H9 (cell line): Measurements from ENCODE around the gene PHKA2. TPM values are rescaled to one million over a fixed set of nuclear protein-coding genes. Genes with fewer than 3 reads are reported as not detected.

Experiments
- DNase-seq: peaks from one replicate; pipeline ENCODE4 v3.0.0-alpha.2; 2017
- H2AFZ ChIP-seq: one replicate; pipeline ENCODE4 v1.6.1; 2013; ENCODE audit warnings: mild to moderate bottlenecking, low read length, control low read depth, moderate library complexity
- H2AK5ac ChIP-seq: 2 replicates; pipeline ENCODE4 v1.6.1; 2013; ENCODE audit warnings: low read length, control low read depth, mixed read lengths; ENCODE audit not compliant: insufficient read length
- H2BK120ac ChIP-seq: one replicate; pipeline ENCODE4 v1.6.1; 2013; ENCODE audit warnings: low read depth, mild to moderate bottlenecking, low read length, control low read depth, inconsistent platforms; ENCODE audit not compliant: poor library complexity, severe bottlenecking
- H2BK12ac ChIP-seq: 2 replicates; pipeline ENCODE4 v1.6.1; 2013; ENCODE audit warnings: low read length, control low read depth, mixed read lengths, low read depth; ENCODE audit not compliant: insufficient read length
- H2BK15ac ChIP-seq: 2 replicates; pipeline ENCODE4 v1.6.1; 2013; ENCODE audit warnings: low read depth, low read length, control low read depth
- H2BK20ac ChIP-seq: one replicate; pipeline ENCODE4 v1.6.1; 2013; ENCODE audit warnings: low read depth, mild to moderate bottlenecking, low read length, control low read depth, inconsistent platforms; ENCODE audit not compliant: poor library complexity, severe bottlenecking
- H2BK5ac ChIP-seq: 2 replicates; pipeline ENCODE4 v1.6.1; 2013; ENCODE audit warnings: low read length, control low read depth, mixed read lengths; ENCODE audit not compliant: insufficient read length
- H3K14ac ChIP-seq: 2 replicates; pipeline ENCODE4 v1.6.1; 2013; ENCODE audit warnings: low read length, control low read depth; ENCODE audit not compliant: insufficient read depth
- H3K18ac ChIP-seq: 2 replicates; pipeline ENCODE4 v1.6.1; 2013; ENCODE audit warnings: low read depth, mild to moderate bottlenecking, mixed read lengths, low read length, control low read depth; ENCODE audit not compliant: insufficient read length
- H3K23ac ChIP-seq: 2 replicates; pipeline ENCODE4 v1.6.1; 2013; ENCODE audit warnings: low read length, control low read depth, mixed read lengths, low read depth; ENCODE audit not compliant: insufficient read length
- H3K23me2 ChIP-seq: 2 replicates; pipeline ENCODE4 v1.6.1; 2013; ENCODE audit warnings: low read depth, mild to moderate bottlenecking, mixed read lengths, low read length, control low read depth; ENCODE audit not compliant: insufficient read length, poor library complexity, severe bottlenecking
- H3K27ac ChIP-seq: 2 replicates; pipeline ENCODE4 v1.5.1; 2013; ENCODE audit warnings: low read length, control low read depth, mixed read lengths, low read depth; ENCODE audit not compliant: insufficient read length
- H3K27me3 ChIP-seq: 2 replicates; pipeline ENCODE4 v1.6.1; 2013; ENCODE audit warnings: low read length, control low read depth, inconsistent platforms; ENCODE audit not compliant: insufficient read depth
- H3K4ac ChIP-seq: 2 replicates; pipeline ENCODE4 v1.6.1; 2013; ENCODE audit warnings: low read depth, mild to moderate bottlenecking, control low read depth, inconsistent platforms, low read length, moderate library complexity
- H3K4me1 ChIP-seq: 2 replicates; pipeline ENCODE4 v1.6.1; 2013; ENCODE audit warnings: low read length, control low read depth, inconsistent platforms; ENCODE audit not compliant: insufficient read depth
- H3K4me2 ChIP-seq: 2 replicates; pipeline ENCODE4 v1.6.1; 2013; ENCODE audit warnings: low read length, control low read depth, mixed read lengths; ENCODE audit not compliant: insufficient read length, insufficient read depth
- H3K56ac ChIP-seq: 2 replicates; pipeline ENCODE4 v1.6.1; 2013; ENCODE audit warnings: low read depth, mild to moderate bottlenecking, mixed read lengths, low read length, control low read depth; ENCODE audit not compliant: insufficient read length
- H3K79me1 ChIP-seq: 2 replicates; pipeline ENCODE4 v1.6.1; 2013; ENCODE audit warnings: low read depth, mild to moderate bottlenecking, moderate library complexity, low read length, control low read depth, inconsistent platforms; ENCODE audit not compliant: insufficient read depth, poor library complexity, severe bottlenecking
- H3K79me2 ChIP-seq: 2 replicates; pipeline ENCODE4 v1.6.1; 2013; ENCODE audit warnings: low read length, control low read depth, inconsistent platforms; ENCODE audit not compliant: insufficient read depth
- H3K9ac ChIP-seq: 2 replicates; pipeline ENCODE4 v1.6.1; 2013; ENCODE audit warnings: low read length, control low read depth, mixed read lengths; ENCODE audit not compliant: insufficient read length; ENCODE audit errors: extremely low read depth
- H3K9me3 ChIP-seq: one replicate; pipeline ENCODE4 v1.6.1; 2013; ENCODE audit warnings: low read depth, low read length, inconsistent platforms; ENCODE audit not compliant: control insufficient read depth
- H3T11ph ChIP-seq: one replicate; pipeline ENCODE4 v1.6.1; 2013; ENCODE audit warnings: mild to moderate bottlenecking, low read length, control low read depth, inconsistent platforms
- H4K20me1 ChIP-seq: one replicate; pipeline ENCODE4 v1.6.1; 2013; ENCODE audit not compliant: control insufficient read depth, insufficient read length, insufficient read depth
- H4K5ac ChIP-seq: 2 replicates; pipeline ENCODE4 v1.6.1; 2013; ENCODE audit warnings: low read depth, mild to moderate bottlenecking, mixed read lengths, low read length, control low read depth; ENCODE audit not compliant: insufficient read length
- H4K8ac ChIP-seq: replicated peaks from 2 replicates; pipeline ENCODE4 v1.6.1; 2013; ENCODE audit warnings: low read length, control low read depth, mixed read lengths, low read depth; ENCODE audit not compliant: insufficient read length
- H4K91ac ChIP-seq: 2 replicates; pipeline ENCODE4 v1.6.1; 2013; ENCODE audit warnings: low read depth, mild to moderate bottlenecking, moderate library complexity, mixed read lengths, low read length, control low read depth; ENCODE audit not compliant: insufficient read length
- H3K27ac Mint-ChIP-seq, 3 experiments: 2 replicates in 2 of 3; 3 replicates in 1 of 3; pipeline ENCODE4 v1.8.0; 2020 to 2021; ENCODE audit warnings: mixed read lengths in 3 of 3, mild to moderate bottlenecking in 1 of 3, moderate library complexity in 1 of 3
- H3K27me3 Mint-ChIP-seq: 2 replicates; pipeline ENCODE4 v1.8.0; 2021; ENCODE audit warnings: low read depth, mild to moderate bottlenecking, moderate library complexity, mixed read lengths
- H3K36me3 Mint-ChIP-seq, 3 experiments: 2 replicates in 2 of 3; 3 replicates in 1 of 3; pipeline ENCODE4 v1.8.0; 2020 to 2021; ENCODE audit warnings: low read depth in 3 of 3, mixed read lengths in 3 of 3; ENCODE audit not compliant: insufficient read depth in 1 of 3
- H3K4me1 Mint-ChIP-seq, 2 experiments: 2 replicates each; pipeline ENCODE4 v1.8.0; 2020; ENCODE audit warnings: mixed read lengths in 2 of 2
- H3K4me3 Mint-ChIP-seq, 2 experiments: 2 replicates in 1 of 2; 3 replicates in 1 of 2; pipeline ENCODE4 v1.8.0; 2020 to 2021; ENCODE audit warnings: mild to moderate bottlenecking in 2 of 2, mixed read lengths in 2 of 2, moderate library complexity in 1 of 2
- H3K9me3 Mint-ChIP-seq, 2 experiments: 2 replicates in 1 of 2; 3 replicates in 1 of 2; pipeline ENCODE4 v1.8.0; 2020; ENCODE audit warnings: mild to moderate bottlenecking in 2 of 2, mixed read lengths in 2 of 2, moderate library complexity in 1 of 2
- WGBS: extraction: QIAGEN DNeasy Blood & Tissue Kit; methylation state at CpG from one replicate; pipeline ENCODE4 v1.1.7; 2013; ENCODE audit warnings: missing lambda C conversion rate, low lambda C conversion rate, mixed read lengths; ENCODE audit not compliant: insufficient read length; ENCODE audit errors: extremely low coverage; 5-methylcytosine and 5-hydroxymethylcytosine counted together
- total RNA-seq: library from RNA; stranded (reverse); gene quantifications from 2 replicates; pipeline ENCODE4 v1.2.1, GENCODE V29; 2021
- TF ChIP-seq, protein P1 (sequence below): fragments of 200-600 bp; sonication (generic); conservative IDR thresholded peaks from 3 replicates; pipeline ENCODE4 v1.8.0; 2021; ENCODE audit warnings: antibody characterized with exemption, mild to moderate bottlenecking

The PHKA2 gene
- total RNA-seq, 1 experiment from 2014 or later: 24.2 TPM

DNA sequence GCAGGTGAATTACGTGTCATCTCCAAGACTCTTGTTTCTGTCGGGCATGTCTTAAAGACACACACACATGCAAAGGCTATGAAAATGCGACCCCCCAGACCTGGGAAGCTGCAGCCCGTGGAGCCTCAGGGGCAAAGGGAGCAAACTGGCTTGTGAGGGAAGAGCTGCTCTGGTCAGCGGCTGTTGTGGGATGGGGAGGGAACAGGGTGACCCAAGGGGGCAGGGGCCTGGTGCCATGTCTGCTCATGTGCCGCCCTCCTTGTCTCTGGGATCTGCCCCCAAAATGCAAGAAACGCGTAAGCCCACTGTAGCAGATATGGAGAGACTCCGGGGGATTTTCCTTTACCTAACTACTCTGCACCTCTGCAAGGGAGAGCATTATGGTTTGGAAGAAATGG lies 92.4 kb downstream of the PHKA2 start:
- Histone ChIP-seq H4K8ac (no peak overlapping the region), H3K9ac (no peak overlapping the region), H3K9me3 (peaks cover 32% of the 10 kb centered on the region), H4K20me1 (no peaks in the 10 kb centered on the region), H3K23me2 (peaks cover 3% of the 10 kb centered on the region), H2BK15ac (no peak overlapping the region), H2BK120ac (no peak overlapping the region), H3K4ac (no peak overlapping the region), H2BK12ac (no peak overlapping the region), H3K4me1 (no peaks in the 10 kb centered on the region), H3K4me2 (no peak overlapping the region), H2AK5ac (no peak overlapping the region), H3K56ac (no peak overlapping the region), H3K79me1 (no peaks in the 10 kb centered on the region), H3K27me3 (no peaks in the 10 kb centered on the region), H3K18ac (no peak overlapping the region), H3K27ac (no peak overlapping the region), H2AFZ (no peak overlapping the region), H4K5ac (no peak overlapping the region), H4K91ac (no peak overlapping the region), H3K79me2 (no peaks in the 10 kb centered on the region), H3T11ph (no peak overlapping the region), H2BK20ac (no peak overlapping the region), H3K23ac (no peak overlapping the region), H3K14ac (no peak overlapping the region), H2BK5ac (no peak overlapping the region)
- no peak for DNase-seq
- H3K27ac Mint-ChIP-seq: no peak overlapping the region
- peaks cover 4 to 29% (median 8%) of the 10 kb centered on the region in 3 experiments; a peak in 5 of 7 replicates for H3K36me3 Mint-ChIP-seq
- H3K27me3 Mint-ChIP-seq: peaks cover 11% of the 10 kb centered on the region
- H3K9me3 Mint-ChIP-seq: peaks cover 72 to 73% of the 10 kb centered on the region in 2 experiments
- no peak overlapping the region for H3K4me3 Mint-ChIP-seq
- H3K4me1 Mint-ChIP-seq: peaks cover 10 to 15% of the 10 kb centered on the region in 2 experiments
- no CpG with 5 or more reads among the region's 9 CpGs for WGBS
- TF ChIP-seq, protein P1, sequence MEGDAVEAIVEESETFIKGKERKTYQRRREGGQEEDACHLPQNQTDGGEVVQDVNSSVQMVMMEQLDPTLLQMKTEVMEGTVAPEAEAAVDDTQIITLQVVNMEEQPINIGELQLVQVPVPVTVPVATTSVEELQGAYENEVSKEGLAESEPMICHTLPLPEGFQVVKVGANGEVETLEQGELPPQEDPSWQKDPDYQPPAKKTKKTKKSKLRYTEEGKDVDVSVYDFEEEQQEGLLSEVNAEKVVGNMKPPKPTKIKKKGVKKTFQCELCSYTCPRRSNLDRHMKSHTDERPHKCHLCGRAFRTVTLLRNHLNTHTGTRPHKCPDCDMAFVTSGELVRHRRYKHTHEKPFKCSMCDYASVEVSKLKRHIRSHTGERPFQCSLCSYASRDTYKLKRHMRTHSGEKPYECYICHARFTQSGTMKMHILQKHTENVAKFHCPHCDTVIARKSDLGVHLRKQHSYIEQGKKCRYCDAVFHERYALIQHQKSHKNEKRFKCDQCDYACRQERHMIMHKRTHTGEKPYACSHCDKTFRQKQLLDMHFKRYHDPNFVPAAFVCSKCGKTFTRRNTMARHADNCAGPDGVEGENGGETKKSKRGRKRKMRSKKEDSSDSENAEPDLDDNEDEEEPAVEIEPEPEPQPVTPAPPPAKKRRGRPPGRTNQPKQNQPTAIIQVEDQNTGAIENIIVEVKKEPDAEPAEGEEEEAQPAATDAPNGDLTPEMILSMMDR: no peak
